GM18951 (cell line): ENCODE results near the gene PSKH1.

Source experiments
- POLR2A ChIP-seq: IDR thresholded peaks from 4 replicates; pipeline ENCODE4 v1.6.1; 2011; ENCODE audit warnings: mild to moderate bottlenecking; ENCODE audit not compliant: insufficient read length, insufficient read depth; ENCODE audit errors: extremely low read depth
- in situ Hi-C: fragments of 300-500 bp; cut with MboI; formaldehyde crosslinking; loops from one replicate; pipeline ENCODE4 v1.12.0; 2022; ENCODE audit warnings: low sequenced_read_pairs, mixed read lengths, inconsistent platforms; ENCODE audit not compliant: unreplicated experiment

The PSKH1 gene

GRCh38 chr16:67873435-67874370 lies 19.4 kb upstream of the PSKH1 start:
- in situ Hi-C loops, result no loop called here
- no peak for TF ChIP-seq POLR2A

DNA sequence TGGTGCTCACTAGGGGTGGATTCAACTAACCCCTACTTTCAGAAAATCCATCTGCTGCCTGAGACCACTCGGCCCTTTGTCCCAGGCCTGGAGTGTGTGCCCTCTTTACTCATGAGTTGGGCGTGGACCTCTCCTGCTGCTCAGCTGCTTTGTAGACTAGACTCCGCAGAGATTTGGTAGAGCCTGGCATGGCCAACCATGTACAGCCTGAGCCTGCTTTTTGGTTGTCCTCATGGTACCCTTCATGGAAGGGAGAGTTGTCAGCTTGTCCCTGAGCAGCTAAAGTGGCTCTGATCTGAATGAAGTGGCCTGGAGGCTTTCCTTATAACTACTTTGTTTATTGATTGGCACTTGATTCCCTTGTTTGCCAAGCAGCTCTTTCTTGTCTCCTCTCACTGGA lies 18.7 kb upstream of the PSKH1 start:
- TF ChIP-seq POLR2A, result no peak
- in situ Hi-C loops, result no loop called here

GRCh38 chr16:67877064-67877463 lies 16.0 kb upstream of the PSKH1 start:
- TF ChIP-seq POLR2A, result no peak
- in situ Hi-C loops, result no loop called here

GRCh38 chr16:67878232-67878631 lies 14.8 kb upstream of the PSKH1 start:
- in situ Hi-C loops, result no loop called here
- no peak for TF ChIP-seq POLR2A

DNA sequence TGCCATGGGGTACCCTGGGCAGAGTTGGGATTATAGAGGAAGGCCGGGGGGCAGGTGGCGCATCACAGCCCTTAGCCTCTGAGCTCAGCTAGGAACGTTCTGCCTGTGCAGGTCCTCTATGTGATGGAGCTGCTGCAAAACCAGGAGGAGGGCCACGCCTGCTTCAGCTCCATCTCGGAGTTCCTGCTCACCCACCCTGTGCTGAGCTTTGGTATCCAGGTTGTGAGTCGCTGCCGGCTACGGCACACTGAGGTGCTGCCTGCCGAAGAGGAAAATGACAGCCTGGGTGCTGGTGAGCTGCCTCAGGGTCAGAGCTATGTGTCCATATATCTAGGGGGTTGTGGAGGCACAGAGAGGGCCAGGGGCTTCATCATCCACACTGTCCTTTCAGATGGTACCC lies 14.2 kb upstream of the PSKH1 start:
- TF ChIP-seq POLR2A, result no peak
- in situ Hi-C loops, result no loop called here

GRCh38 chr16:67879462-67879861 lies 13.6 kb upstream of the PSKH1 start:
- no peak for TF ChIP-seq POLR2A

DNA sequence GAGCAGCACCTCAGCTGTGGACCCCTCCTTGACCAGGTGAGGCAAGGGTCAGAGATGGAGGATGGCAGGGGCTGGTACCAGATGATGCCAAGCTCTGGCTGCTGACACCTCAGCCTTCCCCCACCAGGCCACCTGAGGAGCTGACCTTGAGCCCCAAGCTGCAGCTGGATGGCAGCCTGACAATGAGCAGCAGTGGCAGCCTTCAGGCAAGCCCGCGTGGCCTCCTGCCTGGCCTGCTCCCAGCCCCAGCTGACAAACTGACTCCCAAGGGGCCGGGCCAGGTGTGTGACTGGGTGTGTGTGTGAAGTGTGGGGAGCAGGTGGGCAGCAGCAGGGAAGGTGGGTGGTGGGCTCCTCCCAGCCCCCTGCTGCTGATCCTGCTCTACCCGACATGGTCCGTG lies 13.1 kb upstream of the PSKH1 start:
- in situ Hi-C loops, result no loop called here
- TF ChIP-seq POLR2A, result no peak

More at GRCh38 chr16:67879462-67879861, 13.6 kb upstream of the PSKH1 start:
- in situ Hi-C loops, result no loop called here

- in situ Hi-C loops, result no loop called here
- no peak for TF ChIP-seq POLR2A
Measured at GRCh38 chr16:67880584-67880983, 12.5 kb upstream of the PSKH1 start.

GRCh38 chr16:67881621-67882161 lies 11.4 kb upstream of the PSKH1 start:
- in situ Hi-C loops, result no loop called here
- no peak for TF ChIP-seq POLR2A

- in situ Hi-C loops, result no loop called here
Measured at GRCh38 chr16:67882374-67883145, 10.5 kb upstream of the PSKH1 start.

GRCh38 chr16:67883146-67883871 lies 9.7 kb upstream of the PSKH1 start:
- no peak for TF ChIP-seq POLR2A
- in situ Hi-C loops, result no loop called here

More at GRCh38 chr16:67882374-67883145, 10.5 kb upstream of the PSKH1 start:
- TF ChIP-seq POLR2A, result no peak

DNA sequence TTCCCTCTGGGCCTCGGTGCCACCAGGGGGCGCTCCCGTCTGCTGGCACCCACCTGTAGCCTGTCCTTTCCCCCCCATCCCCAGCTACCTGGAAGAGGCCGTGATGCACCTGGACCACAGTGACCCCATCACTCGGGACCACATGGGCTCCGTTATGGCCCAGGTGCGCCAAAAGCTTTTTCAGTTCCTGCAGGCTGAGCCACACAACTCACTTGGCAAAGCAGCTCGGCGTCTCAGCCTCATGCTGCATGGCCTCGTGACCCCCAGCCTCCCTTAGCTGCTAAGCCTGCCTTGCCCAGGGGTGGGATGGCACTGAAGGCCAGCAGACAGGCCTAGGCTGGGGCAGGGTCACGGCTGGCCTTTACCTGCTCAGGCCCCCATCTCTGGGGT lies 9.2 kb upstream of the PSKH1 start:
- in situ Hi-C loops, result no loop called here
- TF ChIP-seq POLR2A, result no peak

- TF ChIP-seq POLR2A, result no peak
- in situ Hi-C loops, result no loop called here
Measured at GRCh38 chr16:67884684-67885083, 8.4 kb upstream of the PSKH1 start, which contains the start of gene NRN1L. NRN1L (plus strand) TSS chr16:67884885; CDS start chr16:67884904, 19 bp downstream.
